Gastrocnemius medialis (tissue), 4 donors: ENCODE measurements around the gene DDX4.

ENCODE experiments used
- CTCF ChIP-seq, 5 experiments: fragments of 450-650 bp in 3 of 5; fragments of 200-600 bp in 2 of 5; sonication (generic) in 2 of 5; IDR thresholded peaks in 4 of 5; conservative IDR thresholded peaks in 1 of 5; 1 replicate in 4 of 5; 2 replicates in 1 of 5; pipeline ENCODE4 v1.5.1; 2016 to 2019; ENCODE audit warnings: antibody characterized with exemption in 5 of 5, mild to moderate bottlenecking in 3 of 5, moderate library complexity in 3 of 5
- POLR2A ChIP-seq, 2 donors: fragments of 450-650 bp; IDR thresholded peaks; one replicate each; pipeline ENCODE4 v1.6.1; 2017; ENCODE audit warnings: antibody characterized with exemption in 2 of 2, mild to moderate bottlenecking in 2 of 2, moderate library complexity in 2 of 2

- TF ChIP-seq CTCF (IDR thresholded peaks at IDR 0.05 in 4 of 5, conservative IDR thresholded peaks at IDR 0.05 in 1 of 5), result no peak
- no peak for TF ChIP-seq POLR2A (IDR thresholded peaks at IDR 0.05)
Measured at GRCh38 chr5:55853818-55854217, 116.0 kb downstream of the DDX4 start.
